Activated naive CD4-positive, alpha-beta T cell treated with anti-CD3 and anti-CD28 coated beads, Interleukin-2, amount 10 ng/mL, durations not matched to agents 7 days and 5 days (primary cell): ENCODE results near the gene BEX5.

Source experiments
- CTCF ChIA-PET: fragments of 350-600 bp; sonication (Branson Sonifier 250); formaldehyde crosslinking; loops from one replicate; lab custom pipeline; 2021; ENCODE audit warnings: antibody characterized with exemption; lab: Charles Lee
- DNase-seq: peaks from one replicate; pipeline ENCODE4 v3.0.0-alpha.2; 2020
- H3K27ac Mint-ChIP-seq: one replicate; pipeline ENCODE4 v1.8.0; 2021; ENCODE audit warnings: mild to moderate bottlenecking, moderate library complexity, mixed read lengths
- H3K27me3 Mint-ChIP-seq: one replicate; pipeline ENCODE4 v1.8.0; 2021; ENCODE audit warnings: mild to moderate bottlenecking, mixed read lengths
- H3K36me3 Mint-ChIP-seq: one replicate; pipeline ENCODE4 v1.8.0; 2021; ENCODE audit warnings: mixed read lengths
- H3K4me1 Mint-ChIP-seq: one replicate; pipeline ENCODE4 v1.8.0; 2021; ENCODE audit warnings: mixed read lengths
- H3K4me3 Mint-ChIP-seq: one replicate; pipeline ENCODE4 v1.8.0; 2021; ENCODE audit warnings: mild to moderate bottlenecking, moderate library complexity, mixed read lengths
- H3K9me3 Mint-ChIP-seq: one replicate; pipeline ENCODE4 v1.8.0; 2021; ENCODE audit warnings: mixed read lengths

The BEX5 gene

GRCh38 chrX:102115748-102116147 lies 40.0 kb downstream of the BEX5 start:
- CTCF ChIA-PET, result no interaction called here
- no peaks in the 10 kb centered on the region for H3K4me1 Mint-ChIP-seq
- no peak overlapping the region for H3K4me3 Mint-ChIP-seq
- H3K9me3 Mint-ChIP-seq, result no peaks in the 10 kb centered on the region
- H3K27ac Mint-ChIP-seq, result no peak overlapping the region
- DNase-seq, result no peak
- no peaks in the 10 kb centered on the region for H3K36me3 Mint-ChIP-seq
- no peaks in the 10 kb centered on the region for H3K27me3 Mint-ChIP-seq

DNA sequence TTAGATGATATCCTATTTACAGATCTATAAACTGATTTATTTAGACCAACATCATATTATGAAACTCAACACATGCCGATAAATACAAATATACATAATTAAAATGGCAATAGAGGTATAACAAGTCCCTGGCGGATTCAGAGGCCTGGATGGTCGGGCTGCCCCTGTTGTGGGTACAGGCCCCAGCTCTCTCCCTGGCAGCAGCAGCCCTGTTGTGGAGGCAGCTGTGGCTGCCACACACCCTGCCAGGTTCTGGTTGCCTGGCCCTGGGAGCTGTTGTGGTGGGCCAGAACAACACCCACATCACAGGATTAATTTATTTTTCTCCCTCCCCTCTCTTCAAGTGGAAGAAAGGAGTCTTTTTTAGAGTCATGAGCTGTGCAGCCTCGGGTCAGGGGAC lies 42.4 kb downstream of the BEX5 start:
- no peaks in the 10 kb centered on the region for H3K4me1 Mint-ChIP-seq
- no peak overlapping the region for H3K27ac Mint-ChIP-seq
- H3K4me3 Mint-ChIP-seq, result no peak overlapping the region
- CTCF ChIA-PET, result no interaction called here
- DNase-seq, result no peak
- H3K27me3 Mint-ChIP-seq, result no peaks in the 10 kb centered on the region
- H3K9me3 Mint-ChIP-seq, result no peaks in the 10 kb centered on the region
- no peaks in the 10 kb centered on the region for H3K36me3 Mint-ChIP-seq
